GM18499 (cell line): ENCODE results near the gene TEX30.

Experiments
- ATAC-seq: cut with Tn5 transposase; IDR thresholded peaks from one replicate; pipeline ENCODE4 v1.9.1; 2021; ENCODE audit warnings: moderate number of reproducible peaks; ENCODE audit not compliant: insufficient read depth, unreplicated experiment

Gene TEX30

GRCh38 chr13:102724923-102725322 is 48.7 kb downstream of the TEX30 start:
- ATAC-seq, result no peak

DNA sequence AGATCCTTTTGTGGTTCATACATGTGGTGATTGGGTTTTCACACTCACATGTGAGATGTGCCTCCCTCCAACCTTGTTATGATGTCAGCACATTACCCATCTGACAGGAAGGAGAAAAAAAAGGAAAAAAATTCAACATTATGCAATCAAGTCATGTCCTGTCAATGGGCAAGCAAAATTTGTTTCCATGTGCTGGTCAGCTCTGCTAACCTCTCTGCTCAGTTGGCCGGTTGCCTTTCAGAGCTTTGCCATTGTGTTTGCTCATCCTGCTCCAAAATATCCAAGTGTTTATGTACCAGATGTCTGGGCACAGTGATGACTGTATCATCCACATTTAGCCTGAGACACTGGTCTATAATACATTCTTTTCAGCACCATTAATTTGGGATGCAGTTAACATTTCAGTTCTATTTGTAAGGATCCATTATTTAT is 51.8 kb downstream of the TEX30 start:
- ATAC-seq, result no peak

DNA sequence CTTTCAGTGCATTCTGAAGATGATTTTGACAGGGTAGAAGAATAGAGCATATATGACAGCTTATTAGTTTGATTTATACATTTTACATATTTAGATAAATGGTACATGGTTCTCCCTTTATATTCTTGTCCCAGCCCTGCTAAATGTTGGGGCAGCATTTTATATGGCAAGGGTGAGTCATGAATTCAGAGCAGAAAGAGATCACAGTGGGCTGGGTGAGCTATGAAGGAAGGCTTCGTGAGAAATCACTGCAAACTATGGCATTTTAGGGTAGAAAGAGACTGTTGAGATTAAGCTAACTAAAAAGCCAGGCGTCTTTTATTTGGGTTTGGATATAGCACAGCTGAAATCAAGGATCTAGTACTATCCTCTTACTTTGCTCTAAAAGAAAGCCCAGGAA is 54.8 kb downstream of the TEX30 start:
- ATAC-seq, result no peak
